ENCODE data around the gene CTAGE9.
"Not testable (repeated sequence)": the region's sequence is repeated elsewhere in the genome, so short reads cannot be mapped to it uniquely, and the experiment has no call there.

The CTAGE9 gene

DNA sequence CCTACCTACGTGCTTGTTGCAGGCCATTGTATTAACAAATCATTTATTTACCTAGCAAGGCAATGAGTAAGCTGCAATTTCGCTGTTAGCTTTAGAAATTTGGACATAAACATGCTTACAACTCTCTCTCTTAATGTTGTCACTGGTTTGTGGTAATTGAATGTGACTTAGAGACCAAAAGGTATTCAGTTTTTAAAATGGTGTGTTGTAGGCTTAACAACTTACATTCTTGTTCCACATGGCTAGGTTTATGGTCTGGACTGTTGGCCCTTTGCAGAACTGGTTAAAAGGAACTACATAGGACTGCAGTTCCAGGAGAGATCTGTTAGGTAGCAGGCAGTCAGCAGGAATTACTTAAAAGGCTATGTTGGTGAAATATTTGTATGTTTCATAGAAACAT, 10.3 kb upstream of the CTAGE9 start:
- in situ Hi-C loops (cut with HindIII; ENCODE audit: low pct_unique_long_range_greater_than_20kb, low sequenced_read_pairs) = no loop called here
- DNase-seq (ENCODE audit: low read depth in 1 of 2, low spot score in 1 of 2) = no peak
- TF ChIP-seq JUND (IDR thresholded peaks at IDR 0.05; ENCODE audit: low read depth) = no peak

- TF ChIP-seq JUND (IDR thresholded peaks at IDR 0.05; ENCODE audit: low read depth) = no peak
- in situ Hi-C loops (cut with HindIII; ENCODE audit: low pct_unique_long_range_greater_than_20kb, low sequenced_read_pairs) = no loop called here
- peak in 1 of 2 experiments; percentile 88 for DNase-seq (ENCODE audit: low read depth in 1 of 2, low spot score in 1 of 2)
Observed at GRCh38 chr6:131717836-131718542, 7.2 kb upstream of the CTAGE9 start.

DNA sequence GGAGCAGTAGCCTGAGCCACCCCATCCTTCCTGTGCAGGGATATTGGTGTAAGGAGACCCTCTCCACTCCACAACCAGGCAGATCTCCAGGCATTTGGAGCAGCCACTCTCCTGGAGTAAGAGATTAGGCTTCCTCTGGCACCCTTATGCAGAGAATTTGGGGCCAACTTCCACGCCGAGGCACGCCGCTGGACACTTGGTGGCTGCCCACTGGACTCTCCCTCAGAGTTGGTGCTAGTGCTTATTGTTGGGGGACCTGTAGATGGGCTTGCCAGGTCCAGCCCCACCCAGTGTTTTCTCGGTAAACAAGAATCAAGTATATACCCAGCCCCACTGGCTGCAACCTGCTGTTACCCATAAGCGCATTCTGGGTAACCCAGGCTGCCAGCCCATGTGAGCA, 4.8 kb upstream of the CTAGE9 start:
- DNase-seq (ENCODE audit: low read depth in 1 of 2, low spot score in 1 of 2); in situ Hi-C loops (cut with HindIII; ENCODE audit: low pct_unique_long_range_greater_than_20kb, low sequenced_read_pairs): not testable (repeated sequence)

- DNase-seq (ENCODE audit: low read depth in 1 of 2, low spot score in 1 of 2); in situ Hi-C loops (cut with HindIII; ENCODE audit: low pct_unique_long_range_greater_than_20kb, low sequenced_read_pairs): not testable (repeated sequence)
Observed at GRCh38 chr6:131703905-131704304, 6.9 kb downstream of the CTAGE9 start.

DNA sequence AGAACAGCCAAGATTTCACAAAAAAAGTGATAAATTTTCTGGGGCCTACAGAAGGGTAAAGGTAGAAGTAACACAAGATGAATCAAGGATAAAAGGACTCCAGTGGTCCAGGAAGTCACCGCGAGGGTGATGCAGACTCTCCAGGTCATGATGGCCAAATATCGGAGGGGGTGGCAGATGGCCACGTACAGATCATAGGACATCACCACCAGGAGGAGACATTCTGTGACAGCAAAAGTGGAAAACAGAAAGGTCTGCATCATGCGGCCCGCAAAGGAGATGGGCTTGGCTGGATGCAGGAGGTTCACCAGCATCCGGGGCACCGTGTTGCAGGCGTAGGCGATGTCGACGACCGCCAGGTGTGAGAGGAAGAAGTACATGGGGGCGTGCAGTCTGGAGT, 10.0 kb downstream of the CTAGE9 start:
- DNase-seq (ENCODE audit: low read depth in 1 of 2, low spot score in 1 of 2); in situ Hi-C loops (cut with HindIII; ENCODE audit: low pct_unique_long_range_greater_than_20kb, low sequenced_read_pairs): not testable (repeated sequence)

DNA sequence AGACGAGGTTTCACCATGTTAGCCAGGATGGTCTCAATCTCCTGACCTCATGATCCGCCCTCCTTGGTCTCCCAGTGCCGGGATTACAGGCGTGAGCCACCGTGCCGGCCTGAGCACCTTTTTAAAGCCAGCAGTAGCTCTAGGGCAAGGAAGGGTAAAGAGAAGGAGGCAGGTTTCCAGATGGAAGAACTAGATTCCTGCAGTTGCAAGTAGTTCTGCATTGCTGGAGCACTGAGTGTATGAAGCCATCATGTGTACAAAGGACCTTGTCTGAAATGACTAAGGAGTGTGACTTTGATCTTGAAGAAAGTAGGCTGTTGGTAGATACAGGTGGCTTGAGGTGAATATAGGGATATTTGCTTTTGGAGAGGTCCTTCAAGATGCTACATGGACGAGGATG, 13.9 kb downstream of the CTAGE9 start:
- DNase-seq (ENCODE audit: low read depth in 1 of 2, low spot score in 1 of 2) = peak in 1 of 2 experiments; percentile 27
- in situ Hi-C loops (cut with HindIII; ENCODE audit: low pct_unique_long_range_greater_than_20kb, low sequenced_read_pairs) = no loop called here
- TF ChIP-seq JUND (IDR thresholded peaks at IDR 0.05; ENCODE audit: low read depth) = no peak

- no peak for TF ChIP-seq JUND (IDR thresholded peaks at IDR 0.05; ENCODE audit: low read depth)
- DNase-seq (ENCODE audit: low read depth in 1 of 2, low spot score in 1 of 2) = peak; percentile 42 to 78
- in situ Hi-C loops (cut with HindIII; ENCODE audit: low pct_unique_long_range_greater_than_20kb, low sequenced_read_pairs) = no loop called here
Observed at GRCh38 chr6:131694832-131695426, 15.9 kb downstream of the CTAGE9 start.

GRCh38 chr6:131693384-131693783, 17.4 kb downstream of the CTAGE9 start:
- DNase-seq (ENCODE audit: low read depth in 1 of 2, low spot score in 1 of 2) = no peak
- in situ Hi-C loops (cut with HindIII; ENCODE audit: low pct_unique_long_range_greater_than_20kb, low sequenced_read_pairs) = no loop called here
- no peak for TF ChIP-seq JUND (IDR thresholded peaks at IDR 0.05; ENCODE audit: low read depth)

DNA sequence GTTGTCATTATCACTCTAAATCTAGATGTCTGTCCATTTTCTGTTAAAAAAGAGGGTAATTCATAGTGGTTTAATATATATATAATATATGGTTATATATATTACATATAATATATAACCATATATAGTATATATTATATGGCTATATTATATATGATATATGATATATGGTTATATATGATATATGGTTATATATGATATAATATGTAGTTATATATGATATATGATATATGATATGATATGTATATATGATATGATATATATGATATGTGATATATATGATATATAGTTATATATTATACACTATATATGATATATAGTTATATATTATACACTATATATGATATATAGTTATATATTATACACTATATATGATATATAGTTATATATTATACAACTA, 18.2 kb downstream of the CTAGE9 start:
- no peak for TF ChIP-seq JUND (IDR thresholded peaks at IDR 0.05; ENCODE audit: low read depth)
- in situ Hi-C loops (cut with HindIII; ENCODE audit: low pct_unique_long_range_greater_than_20kb, low sequenced_read_pairs) = no loop called here
- no peak for DNase-seq (ENCODE audit: low read depth in 1 of 2, low spot score in 1 of 2)

DNA sequence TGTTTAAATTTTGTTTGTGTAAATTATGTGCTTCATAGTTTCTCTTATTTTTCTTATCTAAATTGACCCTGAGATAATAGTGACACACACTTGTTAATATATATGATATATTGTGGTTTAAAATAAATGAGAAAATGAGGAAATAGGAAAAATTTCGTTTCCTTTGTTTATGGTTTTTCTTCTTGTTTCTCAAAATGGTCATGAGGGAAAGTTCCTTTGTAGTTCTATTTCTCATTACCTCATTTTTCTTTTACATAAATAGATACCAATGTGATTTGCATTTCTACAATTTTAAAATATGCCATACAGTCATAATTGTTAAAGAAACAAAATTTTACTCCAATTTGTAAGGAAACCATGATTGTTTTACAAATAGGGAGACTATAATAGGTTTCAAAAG, 18.8 kb downstream of the CTAGE9 start:
- in situ Hi-C loops (cut with HindIII; ENCODE audit: low pct_unique_long_range_greater_than_20kb, low sequenced_read_pairs) = no loop called here
- no peak for TF ChIP-seq JUND (IDR thresholded peaks at IDR 0.05; ENCODE audit: low read depth)

GRCh38 chr6:131688286-131688685, 22.5 kb downstream of the CTAGE9 start:
- in situ Hi-C loops (cut with HindIII; ENCODE audit: low pct_unique_long_range_greater_than_20kb, low sequenced_read_pairs) = no loop called here
- TF ChIP-seq JUND (IDR thresholded peaks at IDR 0.05; ENCODE audit: low read depth) = no peak
- DNase-seq (ENCODE audit: low read depth in 1 of 2, low spot score in 1 of 2) = no peak

More for the DNA sequence above, 18.8 kb downstream of the CTAGE9 start:
- no peak for DNase-seq (ENCODE audit: low read depth in 1 of 2, low spot score in 1 of 2)

DNA sequence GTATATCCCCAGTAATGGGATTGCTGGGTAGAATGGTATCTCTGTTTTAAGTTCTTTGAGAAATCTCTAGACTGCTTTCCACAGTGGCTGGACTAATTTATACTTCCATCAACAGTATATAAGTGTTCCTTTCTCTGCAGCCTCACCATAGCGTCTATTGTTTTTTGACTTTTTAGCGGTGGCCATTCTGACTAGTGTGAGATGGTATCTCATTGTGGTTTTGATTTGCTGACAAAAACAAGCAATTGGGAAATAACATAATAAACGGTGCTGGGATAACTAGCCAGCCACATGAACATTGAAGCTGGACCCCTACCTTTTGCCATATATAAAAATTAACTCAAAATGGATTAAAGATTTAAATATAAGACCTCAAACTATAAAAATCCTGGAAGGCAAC, 23.8 kb downstream of the CTAGE9 start:
- in situ Hi-C loops (cut with HindIII; ENCODE audit: low pct_unique_long_range_greater_than_20kb, low sequenced_read_pairs) = no loop called here
- no peak for TF ChIP-seq JUND (IDR thresholded peaks at IDR 0.05; ENCODE audit: low read depth)
- no peak for DNase-seq (ENCODE audit: low read depth in 1 of 2, low spot score in 1 of 2)

- DNase-seq (ENCODE audit: low read depth in 1 of 2, low spot score in 1 of 2) = no peak
- in situ Hi-C loops (cut with HindIII; ENCODE audit: low pct_unique_long_range_greater_than_20kb, low sequenced_read_pairs) = no loop called here
- TF ChIP-seq JUND (IDR thresholded peaks at IDR 0.05; ENCODE audit: low read depth) = no peak
Observed at GRCh38 chr6:131685266-131685780, 25.5 kb downstream of the CTAGE9 start.
